A673 (cell line): ENCODE results near the gene SLC2A2. TPM values are rescaled to one million over a fixed set of nuclear protein-coding genes. Genes with fewer than 3 reads are reported as not detected.

Experiments
- BruUV-seq: library from RNA; stranded (reverse); fragments of 400-500 nt; replicated peaks from 2 replicates; lab custom pipeline; 2021; lab: Mats Ljungman, UMichigan
- CTCF ChIA-PET: fragments of 300-600 bp; sonication (Branson Sonifier 250); formaldehyde crosslinking; loops from one replicate; lab custom pipeline; 2022; ENCODE audit warnings: antibody characterized with exemption; lab: Charles Lee
- POLR2A ChIA-PET: fragments of 300-600 bp; sonication (Branson Sonifier 250); formaldehyde crosslinking; loops from one replicate; lab custom pipeline; 2022; ENCODE audit warnings: antibody characterized with exemption; ENCODE audit not compliant: low non-redundant PET; lab: Charles Lee
- DNase-seq: peaks from one replicate; pipeline ENCODE4 v3.0.0-alpha.2; 2015; ENCODE audit warnings: low spot score
- H3K27ac ChIP-seq: fragments of 200-600 bp; sonication (generic); 2 replicates; pipeline ENCODE4 v1.5.1; 2016; ENCODE audit warnings: mixed run types, low read depth, mild to moderate bottlenecking, mixed read lengths, antibody characterized with exemption, low read length; ENCODE audit not compliant: poor library complexity, severe bottlenecking
- H3K27me3 ChIP-seq: fragments of 200-600 bp; sonication (generic); replicated peaks from 2 replicates; pipeline ENCODE4 v1.6.1; 2017; ENCODE audit warnings: mixed run types, low read depth, mild to moderate bottlenecking, mixed read lengths, antibody characterized with exemption, low read length; ENCODE audit not compliant: insufficient read depth, poor library complexity
- H3K36me3 ChIP-seq: fragments of 200-600 bp; sonication (generic); 2 replicates; pipeline ENCODE4 v1.6.1; 2016; ENCODE audit warnings: mixed run types, mild to moderate bottlenecking, mixed read lengths, antibody characterized with exemption, low read length; ENCODE audit not compliant: insufficient read depth, poor library complexity, severe bottlenecking
- H3K4me1 ChIP-seq: fragments of 200-600 bp; sonication (generic); 2 replicates; pipeline ENCODE4 v1.6.1; 2017; ENCODE audit warnings: mixed run types, mild to moderate bottlenecking, mixed read lengths, antibody characterized with exemption, low read length; ENCODE audit not compliant: insufficient read depth, poor library complexity, severe bottlenecking
- H3K4me3 ChIP-seq: fragments of 200-600 bp; sonication (generic); 2 replicates; pipeline ENCODE4 v1.5.1; 2016; ENCODE audit warnings: low read depth, mixed run types, mild to moderate bottlenecking, mixed read lengths, low read length; ENCODE audit not compliant: poor library complexity, severe bottlenecking
- H3K9me3 ChIP-seq: fragments of 200-600 bp; sonication (generic); 2 replicates; pipeline ENCODE4 v1.6.1; 2016; ENCODE audit warnings: mixed run types, low read depth, mild to moderate bottlenecking, mixed read lengths, antibody characterized with exemption, low read length; ENCODE audit not compliant: poor library complexity, severe bottlenecking
- CTCF ChIP-seq: fragments of 300-800, 200-600 bp; sonication (generic); conservative IDR thresholded peaks from 2 replicates; pipeline ENCODE4 v1.5.1; 2017; ENCODE audit warnings: low read depth, mild to moderate bottlenecking, antibody characterized with exemption, low read length, moderate library complexity, mixed read lengths
- EZH2 ChIP-seq: fragments of 200-600 bp; sonication (generic); IDR thresholded peaks from 2 replicates; pipeline ENCODE4 v1.6.1; 2017; ENCODE audit warnings: borderline replicate concordance, low read depth, mild to moderate bottlenecking, mixed read lengths, antibody characterized with exemption, low read length; ENCODE audit not compliant: poor library complexity, severe bottlenecking
- intact Hi-C: fragments of 100-400 bp; cut with micrococcal nuclease; formaldehyde crosslinking; loops from one replicate; pipeline ENCODE4 v1.10.0; 2022; ENCODE audit not compliant: unreplicated experiment
- total RNA-seq: library from RNA; stranded (reverse); gene quantifications from 2 replicates; pipeline ENCODE4 v1.2.3, GENCODE V29; 2021

Gene SLC2A2
- total RNA-seq, 1 experiment from 2014 or later: not detected

- no TSS peak for BruUV-seq
- no peaks in the 10 kb centered on the region for H3K4me1 ChIP-seq
- no peaks in the 10 kb centered on the region for H3K27me3 ChIP-seq
- no peak overlapping the region for H3K4me3 ChIP-seq
- DNase-seq: no peak
- no peak overlapping the region for H3K27ac ChIP-seq
- no peaks in the 10 kb centered on the region for H3K9me3 ChIP-seq
- intact Hi-C loops: no loop called here
- TF ChIP-seq EZH2 (no peak), CTCF (no peak)
- no peaks in the 10 kb centered on the region for H3K36me3 ChIP-seq
- CTCF ChIA-PET: no interaction called here
- POLR2A ChIA-PET: no interaction called here
Measured at GRCh38 chr3:170988378-170988777, 38.1 kb downstream of the SLC2A2 start.

GRCh38 chr3:170985304-170985703, 41.2 kb downstream of the SLC2A2 start:
- no peak for DNase-seq
- Histone ChIP-seq H3K4me1 (no peaks in the 10 kb centered on the region), H3K4me3 (no peak overlapping the region), H3K36me3 (no peaks in the 10 kb centered on the region), H3K9me3 (no peaks in the 10 kb centered on the region), H3K27me3 (no peaks in the 10 kb centered on the region), H3K27ac (no peak overlapping the region)
- BruUV-seq: no TSS peak
- TF ChIP-seq CTCF (no peak), EZH2 (no peak)
- ChIA-PET CTCF (no interaction called here), POLR2A (no interaction called here)
- intact Hi-C loops: no loop called here

- Histone ChIP-seq H3K4me3 (no peak overlapping the region), H3K36me3 (no peaks in the 10 kb centered on the region), H3K27me3 (no peaks in the 10 kb centered on the region), H3K4me1 (no peaks in the 10 kb centered on the region), H3K27ac (no peak overlapping the region), H3K9me3 (no peaks in the 10 kb centered on the region)
- TF ChIP-seq CTCF: no peak
- no peak for TF ChIP-seq EZH2
- CTCF ChIA-PET: no interaction called here
- BruUV-seq: no TSS peak
- no peak for DNase-seq
- intact Hi-C loops: no loop called here
- POLR2A ChIA-PET: no interaction called here
Measured at GRCh38 chr3:170982733-170983132, 43.8 kb downstream of the SLC2A2 start.
